Measurements from ENCODE around the gene ADAM17. TPM values are rescaled to one million over a fixed set of nuclear protein-coding genes. Genes with fewer than 3 reads are reported as not detected.
"Not testable (repeated sequence)": the region's sequence is repeated elsewhere in the genome, so short reads cannot be mapped to it uniquely, and the experiment has no call there.

Gene ADAM17
- 21.1 TPM for polyA plus RNA-seq
- long read RNA-seq, donor 1, full-length matches to known transcripts: 1 of 1 reads
- long read RNA-seq, donor 1, partial matches to known transcripts: 0 of 1 reads
- long read RNA-seq, donor 1, other reads (novel, unspliced or antisense): 0 of 1 reads
- long read RNA-seq, donor 2, full-length matches to known transcripts: 1 of 1 reads
- long read RNA-seq, donor 2, partial matches to known transcripts: 0 of 1 reads
- long read RNA-seq, donor 2, other reads (novel, unspliced or antisense): 0 of 1 reads
- long read RNA-seq, donor 3: 0 reads
- long read RNA-seq, donor 4: 0 reads
- long read RNA-seq, donor 5, partial matches to known transcripts: 0 of 1 reads
- long read RNA-seq, donor 5, other reads (novel, unspliced or antisense): 0 of 1 reads
- long read RNA-seq, donor 6, full-length matches to known transcripts: 1 of 1 reads
- long read RNA-seq, donor 6, partial matches to known transcripts: 0 of 1 reads
- long read RNA-seq, donor 6, other reads (novel, unspliced or antisense): 0 of 1 reads
- long read RNA-seq, donor 7, partial matches to known transcripts: 0 of 1 reads
- long read RNA-seq, donor 7, other reads (novel, unspliced or antisense): 0 of 1 reads
- long read RNA-seq, donor 8: 0 reads
- long read RNA-seq, donor 9, full-length matches to known transcripts: 1 of 8 reads
- long read RNA-seq, donor 9, partial matches to known transcripts: 7 of 8 reads
- long read RNA-seq, donor 9, other reads (novel, unspliced or antisense): 0 of 8 reads
- long read RNA-seq, donor 10, partial matches to known transcripts: 0 of 1 reads
- long read RNA-seq, donor 10, other reads (novel, unspliced or antisense): 0 of 1 reads
- long read RNA-seq, donor 11: 0 reads

GRCh38 chr2:9555297-9556120 lies at the start of gene ADAM17:
ADAM17 (minus strand) TSS chr2:9555830; CDS start chr2:9555605, 225 bp downstream.
- Histone ChIP-seq H3K36me3 (ENCODE audit: control insufficient read depth, insufficient read depth, low read length) (no peaks in the 10 kb centered on the region), H3K9me3 (ENCODE audit: control insufficient read depth, low read depth, low read length) (no peaks in the 10 kb centered on the region), H3K27me3 (ENCODE audit: control insufficient read depth, insufficient read depth, low read length) (no peaks in the 10 kb centered on the region), H3K4me1 (ENCODE audit: control insufficient read depth, insufficient read depth, low read length) (peaks cover 8% of the 10 kb centered on the region), H3K27ac (ENCODE audit: low read length) (peak within 1 kb of the TSS; percentile 98), H3K4me3 (ENCODE audit: low read length) (peak within 1 kb of the TSS; percentile 84)
- DNase-seq: peak; percentile 96 to 99
- WGBS (ENCODE audit: insufficient coverage, low lambda C conversion rate): no CpG with 5 or more reads among the region's 73 CpGs

GRCh38 chr2:9602412-9602811 lies 46.8 kb upstream of the ADAM17 start:
- DNase-seq: no peak
- WGBS (ENCODE audit: insufficient coverage, low lambda C conversion rate): no CpG with 5 or more reads among the region's 3 CpGs
- H3K27ac ChIP-seq (ENCODE audit: low read length): no peak overlapping the region
- no peak overlapping the region for H3K4me3 ChIP-seq (ENCODE audit: low read length)
- peaks cover 25% of the 10 kb centered on the region for H3K36me3 ChIP-seq (ENCODE audit: control insufficient read depth, insufficient read depth, low read length)
- no peaks in the 10 kb centered on the region for H3K27me3 ChIP-seq (ENCODE audit: control insufficient read depth, insufficient read depth, low read length)
- H3K4me1 ChIP-seq (ENCODE audit: control insufficient read depth, insufficient read depth, low read length): peaks cover 2% of the 10 kb centered on the region
- H3K9me3 ChIP-seq (ENCODE audit: control insufficient read depth, low read depth, low read length): peaks cover 17% of the 10 kb centered on the region

- H3K4me1 ChIP-seq (ENCODE audit: control insufficient read depth, insufficient read depth, low read length): peaks cover 2% of the 10 kb centered on the region
- peaks cover 17% of the 10 kb centered on the region for H3K9me3 ChIP-seq (ENCODE audit: control insufficient read depth, low read depth, low read length)
- no peak for DNase-seq
- H3K27me3 ChIP-seq (ENCODE audit: control insufficient read depth, insufficient read depth, low read length): no peaks in the 10 kb centered on the region
- peaks cover 29% of the 10 kb centered on the region for H3K36me3 ChIP-seq (ENCODE audit: control insufficient read depth, insufficient read depth, low read length)
- no peak overlapping the region for H3K4me3 ChIP-seq (ENCODE audit: low read length)
- 94% methylated on average over 2 of the region's 5 CpGs for WGBS (ENCODE audit: insufficient coverage, low lambda C conversion rate)
- H3K27ac ChIP-seq (ENCODE audit: low read length): no peak overlapping the region
These were observed 45.8 kb upstream of the ADAM17 start for GRCh38 chr2:9601397-9601796.

DNA sequence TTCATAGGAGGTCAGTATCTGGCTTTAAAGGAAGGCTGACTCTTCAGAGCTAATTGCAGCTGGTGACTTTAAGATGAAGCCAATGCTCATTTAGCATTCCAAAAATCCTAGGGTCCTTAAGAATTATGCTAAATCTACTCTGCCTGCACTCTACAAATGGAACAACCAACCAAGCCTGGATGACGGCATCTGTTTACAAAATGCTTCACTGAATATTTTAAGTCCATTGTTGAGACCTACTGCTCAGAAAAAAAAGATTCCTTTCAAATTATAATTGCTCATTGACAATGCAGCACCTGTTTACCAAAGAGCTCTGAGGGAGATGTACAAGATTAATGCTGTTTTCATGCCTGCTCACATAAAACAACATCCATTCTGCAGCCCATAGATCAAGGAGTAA lies 43.8 kb upstream of the ADAM17 start:
- no peaks in the 10 kb centered on the region for H3K27me3 ChIP-seq (ENCODE audit: control insufficient read depth, insufficient read depth, low read length)
- H3K9me3 ChIP-seq (ENCODE audit: control insufficient read depth, low read depth, low read length): peaks cover 17% of the 10 kb centered on the region
- peaks cover 29% of the 10 kb centered on the region for H3K36me3 ChIP-seq (ENCODE audit: control insufficient read depth, insufficient read depth, low read length)
- no CpG with 5 or more reads among the region's 1 CpG for WGBS (ENCODE audit: insufficient coverage, low lambda C conversion rate)
- peaks cover under 1% of the 10 kb centered on the region for H3K4me1 ChIP-seq (ENCODE audit: control insufficient read depth, insufficient read depth, low read length)
- no peak overlapping the region for H3K27ac ChIP-seq (ENCODE audit: low read length)
- DNase-seq: peak in 1 of 2 donors; percentile 8
- no peak overlapping the region for H3K4me3 ChIP-seq (ENCODE audit: low read length)

GRCh38 chr2:9596621-9597311 lies 41.1 kb upstream of the ADAM17 start:
- H3K36me3 ChIP-seq (ENCODE audit: control insufficient read depth, insufficient read depth, low read length): peaks cover 31% of the 10 kb centered on the region
- peaks cover 17% of the 10 kb centered on the region for H3K9me3 ChIP-seq (ENCODE audit: control insufficient read depth, low read depth, low read length)
- no peaks in the 10 kb centered on the region for H3K4me1 ChIP-seq (ENCODE audit: control insufficient read depth, insufficient read depth, low read length)
- no peak overlapping the region for H3K4me3 ChIP-seq (ENCODE audit: low read length)
- H3K27ac ChIP-seq (ENCODE audit: low read length): no peak overlapping the region
- no CpG with 5 or more reads among the region's 10 CpGs for WGBS (ENCODE audit: insufficient coverage, low lambda C conversion rate)
- H3K27me3 ChIP-seq (ENCODE audit: control insufficient read depth, insufficient read depth, low read length): no peaks in the 10 kb centered on the region
- DNase-seq: no peak

DNA sequence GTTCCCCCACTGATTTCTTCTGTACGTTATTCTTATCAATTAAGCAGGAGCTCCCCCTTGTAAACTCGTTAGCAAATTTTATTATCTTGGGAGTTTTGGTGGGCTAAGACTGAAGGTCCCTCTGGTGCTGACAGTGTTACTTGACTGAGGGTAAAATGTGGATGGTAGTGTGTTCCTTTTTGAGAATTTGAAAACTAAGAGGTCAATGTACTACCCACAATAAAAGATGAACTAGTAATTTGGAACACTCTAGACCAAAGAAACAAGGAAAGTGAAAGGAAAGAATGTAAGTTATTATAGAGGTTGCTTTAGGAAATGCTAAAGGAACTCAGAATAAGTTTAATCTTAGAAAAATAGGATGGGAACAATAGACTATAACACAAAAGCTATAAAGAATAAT lies 40.1 kb upstream of the ADAM17 start:
- H3K4me3 ChIP-seq (ENCODE audit: low read length): no peak overlapping the region
- H3K9me3 ChIP-seq (ENCODE audit: control insufficient read depth, low read depth, low read length): peaks cover 17% of the 10 kb centered on the region
- H3K27me3 ChIP-seq (ENCODE audit: control insufficient read depth, insufficient read depth, low read length): no peaks in the 10 kb centered on the region
- peaks cover 32% of the 10 kb centered on the region for H3K36me3 ChIP-seq (ENCODE audit: control insufficient read depth, insufficient read depth, low read length)
- H3K4me1 ChIP-seq (ENCODE audit: control insufficient read depth, insufficient read depth, low read length): no peaks in the 10 kb centered on the region
- no CpG with 5 or more reads among the region's 2 CpGs for WGBS (ENCODE audit: insufficient coverage, low lambda C conversion rate)
- DNase-seq: no peak
- H3K27ac ChIP-seq (ENCODE audit: low read length): no peak overlapping the region

GRCh38 chr2:9595256-9595655 lies 39.6 kb upstream of the ADAM17 start:
- no CpG with 5 or more reads among the region's 6 CpGs for WGBS (ENCODE audit: insufficient coverage, low lambda C conversion rate)
- peaks cover 30% of the 10 kb centered on the region for H3K36me3 ChIP-seq (ENCODE audit: control insufficient read depth, insufficient read depth, low read length)
- peaks cover 13% of the 10 kb centered on the region for H3K9me3 ChIP-seq (ENCODE audit: control insufficient read depth, low read depth, low read length)
- H3K4me1 ChIP-seq (ENCODE audit: control insufficient read depth, insufficient read depth, low read length); H3K4me3 ChIP-seq (ENCODE audit: low read length); H3K27ac ChIP-seq (ENCODE audit: low read length); DNase-seq; H3K27me3 ChIP-seq (ENCODE audit: control insufficient read depth, insufficient read depth, low read length): not testable (repeated sequence)

DNA sequence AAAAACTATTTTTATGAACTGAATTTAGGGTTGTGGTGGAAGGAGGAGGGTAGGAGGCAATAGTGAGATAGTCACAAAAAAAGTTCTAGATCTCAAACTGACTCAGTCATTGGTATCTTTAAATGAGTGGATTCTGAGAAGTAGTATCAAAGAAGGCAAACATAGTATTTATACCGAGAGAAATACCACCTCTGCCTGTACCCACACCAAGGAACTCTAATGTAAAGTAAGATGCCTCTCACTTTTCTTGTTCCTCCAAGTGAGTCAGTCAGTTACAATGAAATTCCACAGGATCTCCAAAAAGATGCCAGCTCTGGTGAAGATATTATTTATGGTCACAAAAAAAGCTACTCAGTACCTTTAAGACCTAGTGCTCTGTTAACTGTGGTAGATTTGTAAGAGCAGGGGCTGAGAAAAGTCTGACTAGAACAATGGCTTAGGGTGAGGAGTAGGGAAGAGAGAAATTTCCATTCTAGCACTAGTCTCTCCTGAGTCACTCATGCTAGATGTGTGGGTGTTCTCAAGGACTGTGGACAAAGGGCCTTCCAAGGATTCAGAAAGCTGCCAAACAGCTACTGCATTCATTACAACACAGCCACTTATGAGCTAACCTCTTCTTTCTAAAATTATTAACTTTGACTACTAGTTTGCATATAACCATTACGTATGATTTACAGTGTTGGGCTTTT lies 38.9 kb upstream of the ADAM17 start:
- H3K9me3 ChIP-seq (ENCODE audit: control insufficient read depth, low read depth, low read length): peaks cover 12% of the 10 kb centered on the region
- DNase-seq: peak in 1 of 2 donors; percentile 27
- no peaks in the 10 kb centered on the region for H3K27me3 ChIP-seq (ENCODE audit: control insufficient read depth, insufficient read depth, low read length)
- H3K4me3 ChIP-seq (ENCODE audit: low read length): no peak overlapping the region
- no peaks in the 10 kb centered on the region for H3K4me1 ChIP-seq (ENCODE audit: control insufficient read depth, insufficient read depth, low read length)
- H3K27ac ChIP-seq (ENCODE audit: low read length): no peak overlapping the region
- 100% methylated on average over 1 of the region's 2 CpGs for WGBS (ENCODE audit: insufficient coverage, low lambda C conversion rate)
- peaks cover 31% of the 10 kb centered on the region for H3K36me3 ChIP-seq (ENCODE audit: control insufficient read depth, insufficient read depth, low read length)

DNA sequence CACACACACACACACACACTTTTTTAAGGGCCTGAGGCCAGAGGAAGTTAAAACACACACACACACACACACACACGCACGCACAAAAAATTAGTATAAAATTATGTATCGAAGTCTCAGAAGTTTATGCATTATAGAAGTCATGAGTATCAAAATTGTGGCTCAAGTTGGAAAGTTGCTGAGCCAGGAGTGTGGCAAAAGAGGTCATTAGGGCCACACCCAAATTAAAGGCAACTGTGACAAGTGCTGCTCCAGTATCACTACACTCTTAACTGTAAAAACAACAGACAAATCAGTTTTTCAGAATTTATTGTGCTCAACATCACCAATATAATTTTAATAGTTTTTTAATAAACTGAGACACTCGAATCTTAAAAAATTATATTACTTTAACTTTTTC lies 38.3 kb upstream of the ADAM17 start:
- Histone ChIP-seq H3K4me3 (ENCODE audit: low read length) (no peak overlapping the region), H3K9me3 (ENCODE audit: control insufficient read depth, low read depth, low read length) (peaks cover 7% of the 10 kb centered on the region), H3K27ac (ENCODE audit: low read length) (no peak overlapping the region), H3K27me3 (ENCODE audit: control insufficient read depth, insufficient read depth, low read length) (no peaks in the 10 kb centered on the region), H3K4me1 (ENCODE audit: control insufficient read depth, insufficient read depth, low read length) (no peaks in the 10 kb centered on the region), H3K36me3 (ENCODE audit: control insufficient read depth, insufficient read depth, low read length) (peaks cover 30% of the 10 kb centered on the region)
- DNase-seq: no peak
- 100% methylated on average over 1 of the region's 4 CpGs for WGBS (ENCODE audit: insufficient coverage, low lambda C conversion rate)
